ENCODE data around the gene NHS.
"Not testable (repeated sequence)": the region's sequence is repeated elsewhere in the genome, so short reads cannot be mapped to it uniquely, and the experiment has no call there.

NHS gene

DNA sequence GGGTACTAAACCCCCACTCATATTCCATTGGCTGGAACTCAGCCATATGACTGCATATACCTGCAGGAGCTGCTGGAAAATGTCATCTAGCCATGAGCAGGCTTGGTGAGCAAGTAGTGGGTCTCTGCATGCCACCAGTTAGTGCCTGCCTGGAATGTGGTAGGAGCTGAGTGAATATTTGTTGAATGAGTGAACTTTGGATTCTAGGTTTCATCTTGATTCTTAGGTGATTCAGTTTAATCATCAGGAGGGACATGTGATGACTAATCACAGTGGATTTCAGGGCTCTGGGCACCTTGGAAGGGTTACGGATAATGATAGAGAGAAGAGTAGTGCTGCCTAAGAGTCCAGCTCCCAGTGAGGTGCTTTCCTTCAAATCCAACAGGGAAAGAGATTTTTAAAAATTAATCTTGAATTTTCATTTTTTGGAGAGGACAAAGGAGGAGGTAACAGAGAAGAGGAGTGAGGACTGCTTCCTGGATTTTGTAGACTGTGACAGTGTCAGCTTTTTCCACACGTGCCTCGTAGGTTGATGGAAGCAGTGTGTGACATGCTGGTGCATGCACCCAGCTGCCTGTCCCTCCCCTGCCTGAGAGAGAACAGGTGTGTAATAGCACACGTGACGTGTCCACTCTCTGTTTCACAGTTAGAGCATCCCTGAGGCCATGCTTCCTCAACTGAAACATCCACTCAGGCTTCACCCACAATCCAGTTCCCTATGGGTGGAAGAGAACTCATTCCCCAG is 30.4 kb downstream of the NHS start:
- no peak for DNase-seq (ENCODE audit: low spot score)

DNA sequence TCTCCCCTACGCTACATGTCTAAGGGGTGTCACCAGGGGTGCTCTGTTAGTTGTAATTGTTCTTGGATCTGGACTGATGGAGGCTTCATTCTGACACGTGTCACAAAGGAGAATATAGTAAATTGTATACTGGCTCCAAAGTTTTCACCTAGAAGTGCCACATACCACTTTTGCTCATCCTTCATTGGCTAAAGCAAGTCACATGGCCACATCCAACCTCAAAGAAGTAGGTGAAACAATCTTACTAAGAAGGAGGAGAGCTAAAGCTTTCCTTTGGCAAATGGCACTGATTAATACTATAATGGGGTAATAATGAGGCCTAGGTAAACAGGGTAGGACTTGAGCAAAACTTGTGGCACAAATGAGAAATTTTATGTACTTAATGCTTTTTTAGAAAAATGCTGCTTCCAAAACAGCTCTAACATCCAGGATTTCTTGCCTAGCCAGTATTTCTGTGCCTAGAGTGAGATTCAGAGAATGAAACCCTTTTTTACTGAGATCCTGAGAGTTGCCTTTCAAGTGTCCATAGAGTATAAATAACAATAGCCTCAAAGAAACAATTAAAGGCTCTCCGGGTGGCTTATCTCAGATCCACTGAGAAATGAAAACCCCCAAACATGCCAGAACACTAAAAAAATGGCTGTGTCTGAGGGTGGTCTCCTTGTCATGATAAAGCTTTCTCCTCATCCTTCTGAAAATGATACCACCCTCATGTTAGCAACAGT is 34.7 kb downstream of the NHS start:
- no peak for DNase-seq (ENCODE audit: low spot score)

GRCh38 chrX:17410651-17411050 is 35.7 kb downstream of the NHS start:
- no peak for DNase-seq (ENCODE audit: low spot score)

- no peak for DNase-seq (ENCODE audit: low spot score)
These were observed 36.2 kb downstream of the NHS start for GRCh38 chrX:17411205-17411604.

DNA sequence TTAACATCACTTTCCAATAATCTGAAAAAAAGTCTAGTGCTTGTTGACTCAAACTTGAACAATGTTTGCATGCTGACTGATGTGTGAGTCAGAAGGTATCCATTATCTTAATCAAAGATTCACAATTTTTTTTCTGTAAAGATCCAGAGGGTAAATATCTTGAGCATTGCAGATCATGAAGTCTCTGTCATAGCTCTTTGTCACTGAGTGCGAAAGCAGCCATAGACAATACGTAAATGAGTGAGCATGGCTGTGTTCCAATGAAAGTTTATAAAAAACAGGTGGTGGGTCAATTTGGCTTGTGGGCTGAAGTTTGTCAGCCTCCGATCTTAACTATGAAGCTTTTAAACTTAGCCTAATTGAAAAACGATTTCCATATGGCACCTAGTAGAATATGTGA is 37.7 kb downstream of the NHS start:
- peak; percentile 23 for DNase-seq (ENCODE audit: low spot score)

DNA sequence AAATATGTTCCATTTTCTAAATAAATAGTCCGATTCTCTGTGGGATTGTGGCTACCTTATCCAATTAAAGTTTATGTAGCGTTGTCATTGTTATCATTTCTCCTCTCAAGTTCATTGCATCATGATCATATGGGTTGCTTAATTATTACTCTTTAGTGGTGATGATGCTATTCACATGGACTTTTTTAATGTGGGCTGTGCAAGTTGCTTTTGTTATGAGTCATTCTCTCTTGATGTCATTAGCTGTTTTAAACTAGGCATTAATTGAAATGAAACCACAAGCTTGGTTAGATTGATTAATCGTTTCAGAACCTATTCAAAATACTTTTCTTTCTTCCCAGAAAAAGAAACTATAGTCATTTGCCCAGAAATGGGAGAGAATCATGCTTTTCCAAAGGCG is 38.2 kb downstream of the NHS start:
- DNase-seq (ENCODE audit: low spot score) = peak; percentile 7

GRCh38 chrX:17414027-17414658 is 39.1 kb downstream of the NHS start:
- no peak for DNase-seq (ENCODE audit: low spot score)

GRCh38 chrX:17414839-17415238 is 39.8 kb downstream of the NHS start:
- DNase-seq (ENCODE audit: low spot score) = peak; percentile 18

- peak; percentile 23 for DNase-seq (ENCODE audit: low spot score)
These were observed 40.3 kb downstream of the NHS start for GRCh38 chrX:17415242-17415810.

GRCh38 chrX:17417372-17417771 is 42.4 kb downstream of the NHS start:
- no peak for DNase-seq (ENCODE audit: low spot score)

DNA sequence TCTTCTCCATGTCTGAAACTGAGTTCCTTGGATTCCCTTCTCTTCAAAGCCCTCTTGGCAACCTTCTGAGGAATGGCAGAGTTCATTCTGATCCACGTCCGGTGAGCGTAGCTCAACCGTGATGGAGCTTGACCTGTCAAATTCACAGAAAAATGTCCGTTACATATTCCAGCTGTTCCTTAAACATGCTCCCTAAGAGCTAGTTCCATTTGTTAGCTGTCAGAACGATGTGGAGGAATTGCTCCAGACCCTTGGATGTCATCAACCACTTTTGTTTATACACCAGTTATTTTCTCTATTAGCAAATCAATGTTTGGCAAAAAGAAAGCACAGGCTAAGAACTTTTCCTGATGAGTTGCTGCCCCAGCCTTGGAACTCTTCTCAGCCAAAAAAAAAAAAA is 50.1 kb downstream of the NHS start:
- DNase-seq (ENCODE audit: low spot score) = no peak

- DNase-seq (ENCODE audit: low spot score) = no peak
These were observed 50.6 kb downstream of the NHS start for GRCh38 chrX:17425551-17425950.

DNA sequence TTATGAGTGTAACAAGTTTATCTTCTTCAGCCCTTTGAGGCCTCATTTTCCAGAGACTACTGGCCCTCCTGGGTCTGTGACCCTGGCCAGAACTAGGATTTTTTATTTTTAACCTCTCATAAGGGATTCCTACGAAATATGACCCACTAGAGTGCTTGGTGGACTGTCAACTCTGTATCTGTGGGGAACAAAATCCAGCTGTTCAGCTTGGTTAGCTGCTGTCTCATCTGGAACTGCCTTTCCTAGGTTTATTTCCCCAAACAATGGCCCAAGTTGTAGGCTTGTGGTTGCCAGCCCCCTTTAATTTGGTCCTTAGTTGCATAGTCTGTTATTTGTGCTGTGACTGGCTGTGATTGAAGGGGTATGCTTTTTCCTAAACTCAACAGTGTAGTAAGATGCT is 56.2 kb downstream of the NHS start:
- no peak for DNase-seq (ENCODE audit: low spot score)

DNA sequence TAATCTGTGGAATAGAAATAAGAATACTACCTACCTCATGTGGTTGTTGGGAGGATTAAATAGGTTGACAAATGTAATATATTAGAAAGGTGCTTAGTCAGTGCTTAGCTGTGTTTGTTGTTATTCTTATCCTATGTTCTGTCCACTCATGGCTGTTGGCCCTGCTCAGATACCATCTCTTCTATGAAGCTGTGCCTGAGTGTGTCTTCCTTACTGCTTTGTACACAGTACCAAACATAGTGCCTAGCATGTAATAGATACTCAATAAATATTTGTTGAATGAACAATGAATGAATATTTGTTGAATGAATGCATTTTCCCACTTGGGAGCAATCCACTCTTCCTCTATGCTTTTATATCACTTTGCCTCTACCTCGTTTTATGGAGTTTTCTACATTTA is 57.2 kb downstream of the NHS start:
- no peak for DNase-seq (ENCODE audit: low spot score)

DNA sequence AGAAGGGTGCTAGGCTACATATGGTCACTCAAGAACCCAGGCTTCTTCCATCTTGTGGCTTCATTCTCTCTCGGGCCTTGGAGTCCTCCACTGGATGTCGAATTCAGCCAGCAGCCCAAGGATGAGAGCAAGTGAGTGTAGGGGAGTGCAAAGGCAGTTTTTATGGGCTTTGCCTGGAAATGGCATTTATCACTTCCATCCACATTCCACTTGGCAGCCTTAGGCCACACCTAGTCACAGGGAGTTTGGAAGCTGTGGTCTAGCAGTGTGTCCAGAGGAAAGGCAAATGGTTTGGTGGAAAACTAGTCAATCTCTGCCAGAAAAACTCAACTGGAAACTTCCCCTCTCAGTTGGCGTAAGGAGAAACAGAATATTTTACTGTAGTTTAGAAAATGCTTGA is 59.0 kb downstream of the NHS start:
- no peak for DNase-seq (ENCODE audit: low spot score)

- DNase-seq (ENCODE audit: low spot score) = no peak
These were observed 60.5 kb downstream of the NHS start for GRCh38 chrX:17435476-17435875.

- DNase-seq (ENCODE audit: low spot score) = no peak
These were observed 63.2 kb downstream of the NHS start for GRCh38 chrX:17438221-17438620.

- DNase-seq (ENCODE audit: low spot score) = no peak
These were observed 65.3 kb downstream of the NHS start for GRCh38 chrX:17440258-17440657.

DNA sequence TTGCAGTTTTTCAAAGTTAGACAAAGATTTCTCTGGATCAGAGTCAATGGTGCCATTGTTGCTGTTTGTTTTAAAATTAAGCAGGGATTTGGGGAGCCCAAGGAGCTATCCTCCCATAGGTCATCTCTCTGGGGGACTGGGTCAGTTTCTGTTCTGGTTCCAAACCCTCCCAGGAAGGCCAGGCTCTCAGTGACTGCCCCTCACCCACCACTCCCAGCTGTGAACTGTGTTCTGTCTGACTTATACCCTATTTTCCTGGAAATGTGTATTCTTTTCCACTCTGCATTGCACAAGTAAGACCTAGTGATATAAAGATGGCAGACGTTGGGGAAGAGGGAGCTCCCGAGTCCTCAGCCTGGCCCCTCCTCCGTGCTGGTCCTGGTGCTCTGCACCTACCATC is 65.8 kb downstream of the NHS start:
- no peak for DNase-seq (ENCODE audit: low spot score)

DNA sequence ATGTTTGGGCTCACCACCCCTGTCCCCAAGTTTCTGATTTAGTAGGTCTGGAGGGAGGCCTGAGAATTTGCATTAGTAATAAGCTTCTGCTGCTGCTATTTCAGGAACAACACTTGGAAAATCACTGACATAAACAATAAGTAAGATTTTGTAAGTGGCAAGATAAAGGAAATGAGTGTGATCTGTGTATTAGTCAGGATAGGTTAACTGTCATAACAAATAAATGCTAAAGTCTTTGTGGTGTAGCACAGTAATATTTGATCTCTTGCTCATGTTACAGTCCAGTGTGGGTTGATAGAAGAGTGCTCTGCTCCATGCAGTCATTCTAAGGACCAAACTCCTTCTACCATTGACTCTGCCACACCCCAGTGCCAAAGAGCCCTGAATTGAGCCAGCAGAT is 67.0 kb downstream of the NHS start:
- DNase-seq (ENCODE audit: low spot score) = no peak

DNA sequence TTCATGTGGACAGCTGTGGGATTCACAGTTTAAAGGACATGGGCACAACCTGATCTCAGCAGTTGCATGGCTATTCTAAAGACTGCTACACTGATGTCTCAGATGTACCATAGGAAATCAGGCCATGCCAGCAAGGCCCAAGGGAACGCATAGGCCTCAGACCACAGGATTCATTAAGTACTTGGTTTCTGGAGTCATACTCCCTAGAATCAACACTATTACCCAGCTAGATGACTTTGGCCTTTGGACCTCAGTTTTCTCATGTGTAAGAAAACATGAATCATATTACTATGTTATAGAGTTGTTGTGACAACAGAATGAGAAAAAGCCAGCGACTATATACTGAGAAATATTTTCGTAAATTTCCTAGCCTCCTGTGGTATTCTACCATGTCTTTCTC is 67.9 kb downstream of the NHS start:
- DNase-seq (ENCODE audit: low spot score) = no peak

- no peak for DNase-seq (ENCODE audit: low spot score)
These were observed 68.6 kb downstream of the NHS start for GRCh38 chrX:17443556-17443955.

GRCh38 chrX:17446269-17446668 is 71.3 kb downstream of the NHS start:
- DNase-seq (ENCODE audit: low spot score) = not testable (repeated sequence)
